GM12891 (cell line): ENCODE results near the gene ZDHHC3.

Experiments used
- PAX5 ChIP-seq: IDR thresholded peaks from 2 replicates; pipeline ENCODE4 v1.6.1; 2011; ENCODE audit warnings: low read length, moderate library complexity, mild to moderate bottlenecking; ENCODE audit not compliant: insufficient read depth, severe bottlenecking
- POLR2A ChIP-seq: IDR thresholded peaks from 2 replicates; pipeline ENCODE4 v1.6.1; 2011; ENCODE audit warnings: low read depth, low read length, control low read depth
- POLR2AphosphoS5 ChIP-seq: IDR thresholded peaks from 2 replicates; pipeline ENCODE4 v1.6.1; 2011; ENCODE audit warnings: low read depth, low read length, control low read depth
- POU2F2 ChIP-seq: IDR thresholded peaks from 2 replicates; pipeline ENCODE4 v1.6.1; 2011; ENCODE audit warnings: low read depth, mild to moderate bottlenecking, control low read depth, low read length, moderate library complexity
- SPI1 ChIP-seq: IDR thresholded peaks from 2 replicates; pipeline ENCODE4 v1.6.1; 2011; ENCODE audit warnings: low read depth, low read length, control low read depth
- TAF1 ChIP-seq: IDR thresholded peaks from 2 replicates; pipeline ENCODE4 v1.6.1; 2011; ENCODE audit warnings: low read depth, low read length, control low read depth

- TF ChIP-seq POLR2AphosphoS5, result no peak
- no peak for TF ChIP-seq SPI1
- no peak for TF ChIP-seq POLR2A
- no peak for TF ChIP-seq TAF1
- TF ChIP-seq PAX5, result no peak
- TF ChIP-seq POU2F2, result no peak
Measured at GRCh38 chr3:45021524-45022297, 45.7 kb upstream of the ZDHHC3 start.
